ENCODE measurements around the gene CDK2AP2. TPM values are rescaled to one million over a fixed set of nuclear protein-coding genes. Genes with fewer than 3 reads are reported as not detected.
"Not testable (repeated sequence)": the region's sequence is repeated elsewhere in the genome, so short reads cannot be mapped to it uniquely, and the experiment has no call there.

CDK2AP2 gene
- total and polyA plus RNA-seq, 9 donors = 7.9 to 25.4 (median 19.5) TPM

GRCh38 chr11:67516806-67517205, 8.8 kb upstream of the CDK2AP2 start:
- peaks cover 15% of the 10 kb centered on the region for H3K27me3 ChIP-seq (ENCODE audit: control insufficient read depth, insufficient read depth, low read length)
- no peaks in the 10 kb centered on the region for H3K36me3 ChIP-seq (ENCODE audit: control insufficient read depth, insufficient read depth, low read length)
- no peak overlapping the region for H3K4me3 ChIP-seq (ENCODE audit: low read length)
- DNase-seq = no peak
- 96% methylated on average over 9 of the region's 9 CpGs for WGBS (ENCODE audit: insufficient coverage)
- H3K9me3 ChIP-seq (replicated peaks; ENCODE audit: control insufficient read depth, low read depth, low read length) = no peaks in the 10 kb centered on the region
- no peak overlapping the region for H3K27ac ChIP-seq (ENCODE audit: low read length)
- H3K4me1 ChIP-seq (ENCODE audit: control insufficient read depth, insufficient read depth, low read length) = no peaks in the 10 kb centered on the region

GRCh38 chr11:67514116-67514515, 6.2 kb upstream of the CDK2AP2 start:
- Histone ChIP-seq H3K27me3 (ENCODE audit: control insufficient read depth, insufficient read depth, low read length) (peaks cover 19% of the 10 kb centered on the region), H3K4me3 (ENCODE audit: low read length) (no peak overlapping the region), H3K36me3 (ENCODE audit: control insufficient read depth, insufficient read depth, low read length) (no peaks in the 10 kb centered on the region), H3K9me3 (replicated peaks; ENCODE audit: control insufficient read depth, low read depth, low read length) (no peaks in the 10 kb centered on the region), H3K27ac (ENCODE audit: low read length) (no peak overlapping the region), H3K4me1 (ENCODE audit: control insufficient read depth, insufficient read depth, low read length) (peaks cover 1% of the 10 kb centered on the region)
- WGBS (ENCODE audit: insufficient coverage) = 100% methylated on average over 1 of the region's 7 CpGs
- DNase-seq = no peak

GRCh38 chr11:67511558-67511957, 3.6 kb upstream of the CDK2AP2 start:
- H3K27me3 ChIP-seq (ENCODE audit: control insufficient read depth, insufficient read depth, low read length) = peaks cover 19% of the 10 kb centered on the region
- H3K4me1 ChIP-seq (ENCODE audit: control insufficient read depth, insufficient read depth, low read length) = peaks cover 19% of the 10 kb centered on the region
- 96% methylated on average over 2 of the region's 4 CpGs for WGBS (ENCODE audit: insufficient coverage)
- H3K36me3 ChIP-seq (ENCODE audit: control insufficient read depth, insufficient read depth, low read length); DNase-seq; H3K27ac ChIP-seq (ENCODE audit: low read length); H3K9me3 ChIP-seq (replicated peaks; ENCODE audit: control insufficient read depth, low read depth, low read length); H3K4me3 ChIP-seq (ENCODE audit: low read length): not testable (repeated sequence)

- H3K4me1 ChIP-seq (ENCODE audit: control insufficient read depth, insufficient read depth, low read length) = peaks cover 32% of the 10 kb centered on the region
- peaks cover 15% of the 10 kb centered on the region for H3K27me3 ChIP-seq (ENCODE audit: control insufficient read depth, insufficient read depth, low read length)
- no peak overlapping the region for H3K27ac ChIP-seq (ENCODE audit: low read length)
- WGBS (ENCODE audit: insufficient coverage) = no CpG with 5 or more reads among the region's 3 CpGs
- no peak overlapping the region for H3K4me3 ChIP-seq (ENCODE audit: low read length)
- H3K9me3 ChIP-seq (replicated peaks; ENCODE audit: control insufficient read depth, low read depth, low read length) = no peaks in the 10 kb centered on the region
- DNase-seq = no peak
- H3K36me3 ChIP-seq (ENCODE audit: control insufficient read depth, insufficient read depth, low read length) = peaks cover 7% of the 10 kb centered on the region
Observed at GRCh38 chr11:67510023-67510345, 2.0 kb upstream of the CDK2AP2 start.

GRCh38 chr11:67508486-67509121, 642 bp upstream of the CDK2AP2 start:
- Histone ChIP-seq H3K27me3 (ENCODE audit: control insufficient read depth, insufficient read depth, low read length) (peaks cover 19% of the 10 kb centered on the region), H3K4me1 (ENCODE audit: control insufficient read depth, insufficient read depth, low read length) (peaks cover 42% of the 10 kb centered on the region), H3K27ac (ENCODE audit: low read length) (peak overlapping the region; percentile 97), H3K36me3 (ENCODE audit: control insufficient read depth, insufficient read depth, low read length) (peaks cover 7% of the 10 kb centered on the region), H3K4me3 (ENCODE audit: low read length) (peak overlapping the region; percentile 87), H3K9me3 (replicated peaks; ENCODE audit: control insufficient read depth, low read depth, low read length) (no peaks in the 10 kb centered on the region)
- DNase-seq = peak; percentile 97
- WGBS (ENCODE audit: insufficient coverage) = under 1% methylated on average over 53 of the region's 57 CpGs

GRCh38 chr11:67507242-67507863, 609 bp downstream of the CDK2AP2 start:
- H3K4me1 ChIP-seq (ENCODE audit: control insufficient read depth, insufficient read depth, low read length) = peaks cover 47% of the 10 kb centered on the region
- peaks cover 7% of the 10 kb centered on the region for H3K36me3 ChIP-seq (ENCODE audit: control insufficient read depth, insufficient read depth, low read length)
- DNase-seq = no peak
- no peaks in the 10 kb centered on the region for H3K9me3 ChIP-seq (replicated peaks; ENCODE audit: control insufficient read depth, low read depth, low read length)
- H3K4me3 ChIP-seq (ENCODE audit: low read length) = peak overlapping the region; percentile 87
- peak overlapping the region; percentile 73 for H3K27ac ChIP-seq (ENCODE audit: low read length)
- 27% methylated on average over 24 of the region's 33 CpGs for WGBS (ENCODE audit: insufficient coverage)
- H3K27me3 ChIP-seq (ENCODE audit: control insufficient read depth, insufficient read depth, low read length) = peaks cover 31% of the 10 kb centered on the region

GRCh38 chr11:67506426-67507051, 1.4 kb downstream of the CDK2AP2 start:
- Histone ChIP-seq H3K4me3 (ENCODE audit: low read length) (no peak overlapping the region), H3K27ac (ENCODE audit: low read length) (peak overlapping the region; percentile 92), H3K36me3 (ENCODE audit: control insufficient read depth, insufficient read depth, low read length) (peaks cover 7% of the 10 kb centered on the region), H3K4me1 (ENCODE audit: control insufficient read depth, insufficient read depth, low read length) (peaks cover 47% of the 10 kb centered on the region), H3K9me3 (replicated peaks; ENCODE audit: control insufficient read depth, low read depth, low read length) (no peaks in the 10 kb centered on the region), H3K27me3 (ENCODE audit: control insufficient read depth, insufficient read depth, low read length) (peaks cover 30% of the 10 kb centered on the region)
- DNase-seq = no peak
- 80% methylated on average over 6 of the region's 16 CpGs for WGBS (ENCODE audit: insufficient coverage)

- Histone ChIP-seq H3K27ac (ENCODE audit: low read length) (peak overlapping the region; percentile 92), H3K36me3 (ENCODE audit: control insufficient read depth, insufficient read depth, low read length) (peaks cover 11% of the 10 kb centered on the region), H3K4me1 (ENCODE audit: control insufficient read depth, insufficient read depth, low read length) (peaks cover 47% of the 10 kb centered on the region), H3K27me3 (ENCODE audit: control insufficient read depth, insufficient read depth, low read length) (peaks cover 24% of the 10 kb centered on the region), H3K4me3 (ENCODE audit: low read length) (no peak overlapping the region), H3K9me3 (replicated peaks; ENCODE audit: control insufficient read depth, low read depth, low read length) (no peaks in the 10 kb centered on the region)
- 15% methylated on average over 11 of the region's 17 CpGs for WGBS (ENCODE audit: insufficient coverage)
- peak; percentile 89 for DNase-seq
Observed at GRCh38 chr11:67505605-67506396, 2.2 kb downstream of the CDK2AP2 start.

- Histone ChIP-seq H3K4me3 (ENCODE audit: low read length) (peak within 1 kb of the TSS; percentile 61), H3K4me1 (ENCODE audit: control insufficient read depth, insufficient read depth, low read length) (peaks cover 47% of the 10 kb centered on the region), H3K27me3 (ENCODE audit: control insufficient read depth, insufficient read depth, low read length) (peaks cover 24% of the 10 kb centered on the region), H3K9me3 (replicated peaks; ENCODE audit: control insufficient read depth, low read depth, low read length) (no peaks in the 10 kb centered on the region), H3K36me3 (ENCODE audit: control insufficient read depth, insufficient read depth, low read length) (peaks cover 11% of the 10 kb centered on the region), H3K27ac (ENCODE audit: low read length) (peak within 1 kb of the TSS; percentile 92)
- peak; percentile 83 for DNase-seq
- under 1% methylated on average over 54 of the region's 58 CpGs for WGBS (ENCODE audit: insufficient coverage)
Observed at GRCh38 chr11:67504950-67505581, 2.9 kb downstream of the CDK2AP2 start, which contains the start of gene PITPNM1. TSS of gene PITPNM1 (minus strand) at chr11:67505363. CDS start at chr11:67504180, 1,183 bp downstream.
